Ishikawa (cell line): ENCODE data around the gene NDST1.

Experiments used
- CEBPB ChIP-seq: IDR thresholded peaks from 2 replicates; pipeline ENCODE4 v1.6.1; 2012
- CREB1 ChIP-seq: IDR thresholded peaks from 2 replicates; pipeline ENCODE4 v1.6.1; 2012; ENCODE audit warnings: low read depth
- EGR1 ChIP-seq: IDR thresholded peaks from 2 replicates; pipeline ENCODE4 v1.6.1; 2012
- EP300 ChIP-seq: IDR thresholded peaks from 2 replicates; pipeline ENCODE4 v1.6.1; 2012; ENCODE audit warnings: borderline replicate concordance
- FOXM1 ChIP-seq: IDR thresholded peaks from 2 replicates; pipeline ENCODE4 v1.6.1; 2012; ENCODE audit warnings: low read depth, borderline replicate concordance
- NFIC ChIP-seq: IDR thresholded peaks from 2 replicates; pipeline ENCODE4 v1.6.1; 2012
- RAD21 ChIP-seq: IDR thresholded peaks from 2 replicates; pipeline ENCODE4 v1.6.1; 2012; ENCODE audit warnings: low read depth
- TAF1 ChIP-seq: IDR thresholded peaks from 2 replicates; pipeline ENCODE4 v1.6.1; 2012; ENCODE audit warnings: low read depth, mild to moderate bottlenecking
- TCF12 ChIP-seq: IDR thresholded peaks from 2 replicates; pipeline ENCODE4 v1.6.1; 2012; ENCODE audit warnings: low read depth
- TEAD4 ChIP-seq: IDR thresholded peaks from 2 replicates; pipeline ENCODE4 v1.6.1; 2012
- YY1 ChIP-seq: IDR thresholded peaks from 2 replicates; pipeline ENCODE4 v1.6.1; 2012; ENCODE audit warnings: low read depth
- ZBTB7A ChIP-seq: IDR thresholded peaks from 2 replicates; pipeline ENCODE4 v1.6.1; 2012; ENCODE audit warnings: low read depth
- TF ChIP-seq, protein P1 (sequence below): IDR thresholded peaks from 2 replicates; pipeline ENCODE4 v1.6.1; 2012
- TF ChIP-seq, protein P2 (sequence below): IDR thresholded peaks from 2 replicates; pipeline ENCODE4 v1.6.1; 2012; ENCODE audit warnings: low read depth, mild to moderate bottlenecking
- TF ChIP-seq, protein P3 (sequence below): IDR thresholded peaks from 2 replicates; pipeline ENCODE4 v1.6.1; 2012

Gene NDST1

DNA sequence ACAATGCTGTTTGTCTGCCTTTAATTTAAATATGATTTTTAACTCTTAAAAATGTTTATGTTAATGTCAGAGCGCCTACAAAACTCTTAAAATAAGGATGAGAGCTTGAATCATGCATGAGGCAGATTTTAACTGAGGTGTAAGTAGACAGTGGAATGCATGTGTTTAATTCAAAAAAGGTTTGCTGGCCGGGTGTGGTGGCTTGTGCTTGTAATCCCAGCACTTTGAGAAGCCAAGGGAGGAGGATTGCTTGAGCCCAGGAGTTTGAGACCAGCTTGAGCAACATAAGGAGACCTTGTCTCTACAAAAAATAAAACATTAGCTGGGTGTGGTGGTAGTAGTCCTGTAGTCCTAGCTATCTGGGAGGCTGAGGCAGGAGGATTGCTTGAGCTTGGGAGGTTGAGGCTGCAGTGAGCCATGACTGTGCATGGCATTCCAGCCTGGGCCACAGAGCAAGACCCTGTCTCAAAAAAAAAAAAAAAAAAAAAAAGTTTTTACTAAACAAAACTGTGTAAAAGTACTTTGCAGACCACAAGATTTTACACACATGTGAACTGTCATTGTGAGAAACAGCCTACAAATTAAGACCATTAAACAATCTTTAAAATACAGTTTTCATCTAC, 21.1 kb downstream of the NDST1 start:
- TF ChIP-seq RAD21: no peak
- TF ChIP-seq TCF12: no peak
- no peak for TF ChIP-seq TEAD4
- no peak for TF ChIP-seq YY1
- no peak for TF ChIP-seq FOXM1
- no peak for TF ChIP-seq CREB1
- TF ChIP-seq CEBPB: no peak
- TF ChIP-seq EP300: no peak
- TF ChIP-seq, protein P1, sequence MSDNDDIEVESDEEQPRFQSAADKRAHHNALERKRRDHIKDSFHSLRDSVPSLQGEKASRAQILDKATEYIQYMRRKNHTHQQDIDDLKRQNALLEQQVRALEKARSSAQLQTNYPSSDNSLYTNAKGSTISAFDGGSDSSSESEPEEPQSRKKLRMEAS: no peak
- no peak for TF ChIP-seq ZBTB7A
- TF ChIP-seq TAF1: no peak
- TF ChIP-seq, protein P2, sequence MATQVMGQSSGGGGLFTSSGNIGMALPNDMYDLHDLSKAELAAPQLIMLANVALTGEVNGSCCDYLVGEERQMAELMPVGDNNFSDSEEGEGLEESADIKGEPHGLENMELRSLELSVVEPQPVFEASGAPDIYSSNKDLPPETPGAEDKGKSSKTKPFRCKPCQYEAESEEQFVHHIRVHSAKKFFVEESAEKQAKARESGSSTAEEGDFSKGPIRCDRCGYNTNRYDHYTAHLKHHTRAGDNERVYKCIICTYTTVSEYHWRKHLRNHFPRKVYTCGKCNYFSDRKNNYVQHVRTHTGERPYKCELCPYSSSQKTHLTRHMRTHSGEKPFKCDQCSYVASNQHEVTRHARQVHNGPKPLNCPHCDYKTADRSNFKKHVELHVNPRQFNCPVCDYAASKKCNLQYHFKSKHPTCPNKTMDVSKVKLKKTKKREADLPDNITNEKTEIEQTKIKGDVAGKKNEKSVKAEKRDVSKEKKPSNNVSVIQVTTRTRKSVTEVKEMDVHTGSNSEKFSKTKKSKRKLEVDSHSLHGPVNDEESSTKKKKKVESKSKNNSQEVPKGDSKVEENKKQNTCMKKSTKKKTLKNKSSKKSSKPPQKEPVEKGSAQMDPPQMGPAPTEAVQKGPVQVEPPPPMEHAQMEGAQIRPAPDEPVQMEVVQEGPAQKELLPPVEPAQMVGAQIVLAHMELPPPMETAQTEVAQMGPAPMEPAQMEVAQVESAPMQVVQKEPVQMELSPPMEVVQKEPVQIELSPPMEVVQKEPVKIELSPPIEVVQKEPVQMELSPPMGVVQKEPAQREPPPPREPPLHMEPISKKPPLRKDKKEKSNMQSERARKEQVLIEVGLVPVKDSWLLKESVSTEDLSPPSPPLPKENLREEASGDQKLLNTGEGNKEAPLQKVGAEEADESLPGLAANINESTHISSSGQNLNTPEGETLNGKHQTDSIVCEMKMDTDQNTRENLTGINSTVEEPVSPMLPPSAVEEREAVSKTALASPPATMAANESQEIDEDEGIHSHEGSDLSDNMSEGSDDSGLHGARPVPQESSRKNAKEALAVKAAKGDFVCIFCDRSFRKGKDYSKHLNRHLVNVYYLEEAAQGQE: no peak
- no peak for TF ChIP-seq EGR1
- no peak for TF ChIP-seq NFIC
- TF ChIP-seq, protein P3, sequence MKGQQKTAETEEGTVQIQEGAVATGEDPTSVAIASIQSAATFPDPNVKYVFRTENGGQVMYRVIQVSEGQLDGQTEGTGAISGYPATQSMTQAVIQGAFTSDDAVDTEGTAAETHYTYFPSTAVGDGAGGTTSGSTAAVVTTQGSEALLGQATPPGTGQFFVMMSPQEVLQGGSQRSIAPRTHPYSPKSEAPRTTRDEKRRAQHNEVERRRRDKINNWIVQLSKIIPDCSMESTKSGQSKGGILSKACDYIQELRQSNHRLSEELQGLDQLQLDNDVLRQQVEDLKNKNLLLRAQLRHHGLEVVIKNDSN: no peak

DNA sequence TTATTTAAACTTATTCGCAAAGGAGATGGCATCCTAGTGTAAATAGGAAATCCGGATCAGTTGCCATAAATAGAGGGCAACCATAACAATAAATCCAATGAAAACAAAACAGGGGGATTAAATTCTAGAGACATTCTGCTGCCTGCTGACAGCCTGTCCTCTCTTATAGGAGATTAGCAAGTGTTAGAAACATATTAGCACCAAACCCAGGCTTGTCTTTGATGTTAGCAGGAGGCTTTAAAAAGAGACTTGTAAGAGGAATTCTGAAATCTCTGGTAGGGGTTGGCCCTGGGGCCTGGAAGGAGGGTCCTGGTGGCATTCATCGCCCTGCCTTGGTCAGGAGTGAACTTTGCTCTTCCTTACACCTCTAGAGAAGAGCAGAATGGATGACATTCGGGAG, 21.6 kb downstream of the NDST1 start:
- TF ChIP-seq EP300 (no peak), RAD21 (no peak), ZBTB7A (no peak), TEAD4 (no peak), CREB1 (no peak), EGR1 (no peak), CEBPB (no peak), TAF1 (no peak), YY1 (no peak), TCF12 (no peak), FOXM1 (no peak), NFIC (no peak)
- TF ChIP-seq, protein P3: no peak
- TF ChIP-seq, protein P1: no peak
- TF ChIP-seq, protein P2: no peak

DNA sequence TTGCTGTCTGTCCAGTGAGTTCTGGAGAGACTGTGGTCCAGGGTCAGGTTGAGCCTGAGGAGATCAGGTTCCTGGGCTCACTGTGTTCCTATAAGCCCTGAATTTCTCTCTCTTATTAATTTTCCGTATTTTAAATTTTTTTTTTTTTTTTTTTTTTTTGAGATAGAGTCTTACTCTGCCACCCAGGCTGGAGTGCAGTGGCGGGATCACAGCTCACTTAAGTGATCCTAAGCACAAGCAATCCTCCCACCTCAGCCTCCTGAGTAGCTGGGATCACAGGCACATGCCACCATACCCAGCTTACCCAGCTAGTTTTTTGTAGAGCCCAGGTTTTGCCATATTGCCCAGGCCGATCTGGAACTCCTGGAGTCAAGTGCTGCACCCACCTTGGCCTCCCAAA, 22.5 kb downstream of the NDST1 start:
- no peak for TF ChIP-seq FOXM1

DNA sequence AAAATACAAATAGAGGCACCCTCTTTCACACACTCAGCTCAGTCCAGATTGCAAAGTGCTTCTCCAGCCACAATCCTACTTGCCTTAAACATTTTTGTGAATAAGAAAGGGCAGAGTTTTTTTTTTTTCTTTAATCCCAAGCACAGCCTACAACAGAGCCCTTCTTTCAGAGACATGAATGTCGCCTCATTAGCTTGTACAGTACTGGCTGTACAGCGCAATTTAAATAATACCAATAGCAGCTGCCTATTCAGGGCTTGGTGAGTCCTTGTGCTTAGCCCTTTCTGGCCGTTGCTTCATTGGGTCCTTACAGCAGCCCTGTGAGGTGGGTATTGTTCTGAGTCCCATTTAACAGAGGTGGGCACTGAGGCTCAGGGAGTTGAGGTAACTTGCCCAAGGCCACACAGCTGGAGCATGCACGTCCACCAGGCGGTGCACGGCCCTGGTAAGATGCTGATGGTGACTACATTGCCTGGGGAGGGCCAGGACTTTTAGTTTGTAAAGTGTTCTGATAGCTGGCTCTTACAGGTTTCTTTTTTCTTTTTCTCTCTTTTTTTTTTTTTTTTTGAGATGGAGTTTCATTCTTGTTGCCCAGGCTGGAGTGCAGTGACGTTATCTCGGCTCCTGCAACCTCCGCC, 23.1 kb downstream of the NDST1 start:
- TF ChIP-seq EP300 (no peak), TEAD4 (no peak), TCF12 (no peak), NFIC (no peak), ZBTB7A (no peak), TAF1 (no peak), FOXM1 (no peak), CEBPB (no peak), CREB1 (no peak), RAD21 (no peak), YY1 (no peak), EGR1 (no peak)
- TF ChIP-seq, protein P1: no peak
- TF ChIP-seq, protein P2: no peak
- TF ChIP-seq, protein P3: no peak
